B cell (primary cell): Measurements from ENCODE around the gene EPHA5.

Experiments
- CTCF ChIP-seq: fragments of 200-600 bp; IDR thresholded peaks from one replicate; pipeline ENCODE4 v1.8.0; 2022; ENCODE audit warnings: antibody characterized with exemption, mild to moderate bottlenecking
- EZH2 ChIP-seq: IDR thresholded peaks from 2 replicates; pipeline ENCODE4 v1.6.1; 2012; ENCODE audit warnings: borderline replicate concordance, low read depth, mild to moderate bottlenecking, moderate library complexity, low read length; ENCODE audit not compliant: insufficient read depth, poor library complexity, severe bottlenecking

GRCh38 chr4:65367306-65367705, 303.0 kb downstream of the EPHA5 start:
- TF ChIP-seq CTCF (no peak), EZH2 (no peak)
